ENCODE data around the gene TSACC.
A peak's percentile ranks its signal among the peaks of the same experiment; 100 is the strongest.
"Not testable (repeated sequence)": the region's sequence is repeated elsewhere in the genome, so short reads cannot be mapped to it uniquely, and the experiment has no call there.

The TSACC gene

GRCh38 chr1:156338180-156338976, at the start of gene TSACC, which contains the start of gene CCT3:
TSACC (plus strand) TSS chr1:156338526; CDS start chr1:156339758, 1,232 bp downstream.
CCT3 (minus strand) TSS chr1:156338292; CDS start chr1:156338184, 108 bp downstream.
- peak; percentile 99 for DNase-seq

- DNase-seq = no peak
Observed at GRCh38 chr1:156289857-156290256, 48.5 kb upstream of the TSACC start.

- DNase-seq = no peak
Observed at GRCh38 chr1:156291226-156292061, 46.9 kb upstream of the TSACC start.

GRCh38 chr1:156293098-156293434, 45.3 kb upstream of the TSACC start:
- DNase-seq = no peak

- DNase-seq = no peak
Observed at GRCh38 chr1:156293895-156294294, 44.4 kb upstream of the TSACC start.

- peak; percentile 60 for DNase-seq
Observed at GRCh38 chr1:156295391-156295947, 42.9 kb upstream of the TSACC start, which contains the start of gene GLMP. GLMP (minus strand) TSS chr1:156295679; CDS start chr1:156295645, 34 bp downstream.

- DNase-seq = no peak
Observed at GRCh38 chr1:156298852-156299357, 39.4 kb upstream of the TSACC start, which contains the start of gene VHLL. VHLL (minus strand) TSS chr1:156299307; CDS start chr1:156299189, 118 bp downstream.

- DNase-seq = no peak
Observed at GRCh38 chr1:156303241-156303640, 35.1 kb upstream of the TSACC start.

GRCh38 chr1:156305215-156305614, 33.1 kb upstream of the TSACC start:
- DNase-seq = no peak

- no peak for DNase-seq
Observed at GRCh38 chr1:156308078-156308477, 30.2 kb upstream of the TSACC start.

GRCh38 chr1:156310962-156311361, 27.4 kb upstream of the TSACC start:
- no peak for DNase-seq

GRCh38 chr1:156316909-156317308, 21.4 kb upstream of the TSACC start:
- DNase-seq = no peak

GRCh38 chr1:156319664-156320063, 18.7 kb upstream of the TSACC start:
- DNase-seq = no peak

GRCh38 chr1:156320560-156320959, 17.8 kb upstream of the TSACC start:
- DNase-seq = no peak

- DNase-seq = not testable (repeated sequence)
Observed at GRCh38 chr1:156323179-156323578, 15.1 kb upstream of the TSACC start.

GRCh38 chr1:156336242-156336641, 2.1 kb upstream of the TSACC start:
- DNase-seq = no peak

GRCh38 chr1:156337052-156337887, 1.1 kb upstream of the TSACC start:
- DNase-seq = no peak

- no peak for DNase-seq
Observed at GRCh38 chr1:156337888-156338179, 492 bp upstream of the TSACC start.

GRCh38 chr1:156342166-156342955, 4.0 kb downstream of the TSACC start:
- no peak for DNase-seq

- no peak for DNase-seq
Observed at GRCh38 chr1:156344409-156344808, 6.1 kb downstream of the TSACC start.

GRCh38 chr1:156346035-156346434, 7.7 kb downstream of the TSACC start:
- DNase-seq = not testable (repeated sequence)

GRCh38 chr1:156346636-156347035, 8.3 kb downstream of the TSACC start:
- no peak for DNase-seq
